ENCODE results near the gene GOLT1A.

The GOLT1A gene, protein sequence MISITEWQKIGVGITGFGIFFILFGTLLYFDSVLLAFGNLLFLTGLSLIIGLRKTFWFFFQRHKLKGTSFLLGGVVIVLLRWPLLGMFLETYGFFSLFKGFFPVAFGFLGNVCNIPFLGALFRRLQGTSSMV

DNA sequence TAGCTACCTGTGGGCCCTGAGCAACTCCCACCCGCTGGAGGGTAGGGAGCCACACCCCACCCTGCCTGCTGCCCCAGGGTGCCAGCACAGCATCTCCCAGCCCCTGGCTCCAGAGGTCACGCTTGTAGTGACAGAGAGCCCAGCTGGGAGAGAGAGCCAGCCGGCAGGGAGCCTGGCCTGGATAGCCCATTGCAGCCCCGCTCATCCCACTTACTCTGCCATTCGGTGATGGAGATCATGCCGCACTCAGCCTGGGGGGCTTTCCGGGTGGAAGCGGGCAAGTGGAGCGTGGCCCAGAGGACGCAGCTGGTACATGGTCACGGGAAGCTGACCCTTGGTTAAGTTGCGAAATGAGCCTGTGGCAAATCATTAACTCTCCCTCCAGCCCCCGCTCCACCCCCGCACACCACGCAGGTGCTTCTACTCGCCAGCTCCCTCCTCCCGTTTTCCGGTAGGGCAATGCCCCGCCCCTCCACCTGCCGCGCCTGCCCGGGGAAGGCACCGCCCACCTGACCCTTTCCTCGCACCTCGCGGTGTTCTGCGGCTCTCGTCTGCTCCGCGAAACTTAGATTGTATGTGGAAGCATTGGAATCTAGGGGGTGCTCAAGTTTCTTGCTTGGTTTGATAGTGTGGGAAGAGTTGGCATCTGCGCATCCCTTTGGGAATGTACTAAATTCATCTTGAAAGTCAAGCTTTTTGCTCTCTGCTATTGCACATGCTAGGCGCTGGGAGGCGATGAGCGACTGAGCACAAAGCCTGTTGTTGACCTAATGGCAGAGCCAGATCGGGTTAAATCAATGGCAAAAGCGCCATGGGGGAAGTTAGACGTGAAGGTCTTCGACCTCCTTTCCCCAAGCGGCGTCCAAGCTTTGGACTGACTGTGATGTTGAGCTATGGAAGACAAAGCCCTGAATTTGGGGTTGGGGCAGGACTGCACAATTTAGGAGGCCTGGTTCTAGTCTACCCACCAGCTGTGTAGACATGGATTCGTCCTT, at the start of gene GOLT1A:
Gene GOLT1A (minus strand): TSS at position 321 of the 995 bp plus-strand sequence. CDS start 82 bp downstream, at position 239.
- DNase-seq = peak; percentile 91 to 93

DNA sequence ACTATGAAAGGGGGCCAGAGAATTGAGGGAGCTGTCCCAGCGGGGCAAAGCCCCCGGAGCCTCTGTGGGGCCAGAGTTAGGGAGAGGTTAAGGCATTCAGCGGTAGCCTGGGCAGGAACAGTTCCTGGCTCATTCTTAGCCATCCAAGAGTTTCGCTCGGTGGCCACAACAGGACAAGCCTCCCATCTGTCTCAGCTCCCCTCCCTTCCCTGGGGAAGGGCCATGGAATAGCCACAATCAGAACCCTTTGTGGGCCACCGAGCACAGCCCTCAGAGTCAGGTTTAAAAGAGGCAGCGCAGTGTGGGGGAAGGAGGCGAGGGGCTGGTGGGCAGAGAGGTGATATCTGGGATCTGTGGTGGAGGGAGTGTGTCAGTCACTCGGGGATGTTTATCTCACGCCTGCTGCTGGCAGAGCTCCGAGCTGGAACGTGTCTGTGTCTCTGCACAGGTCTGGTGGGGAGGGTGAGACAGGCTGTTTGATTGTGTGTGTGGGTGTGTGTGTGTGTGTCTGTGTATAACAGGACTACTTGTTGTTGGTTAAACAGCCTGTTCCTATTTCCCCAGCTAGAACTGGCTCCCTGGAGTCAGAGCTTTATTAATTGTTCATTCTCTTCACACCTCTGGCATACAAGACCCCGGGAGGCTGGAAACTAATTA, 49.6 kb upstream of the GOLT1A start:
- DNase-seq = no peak

DNA sequence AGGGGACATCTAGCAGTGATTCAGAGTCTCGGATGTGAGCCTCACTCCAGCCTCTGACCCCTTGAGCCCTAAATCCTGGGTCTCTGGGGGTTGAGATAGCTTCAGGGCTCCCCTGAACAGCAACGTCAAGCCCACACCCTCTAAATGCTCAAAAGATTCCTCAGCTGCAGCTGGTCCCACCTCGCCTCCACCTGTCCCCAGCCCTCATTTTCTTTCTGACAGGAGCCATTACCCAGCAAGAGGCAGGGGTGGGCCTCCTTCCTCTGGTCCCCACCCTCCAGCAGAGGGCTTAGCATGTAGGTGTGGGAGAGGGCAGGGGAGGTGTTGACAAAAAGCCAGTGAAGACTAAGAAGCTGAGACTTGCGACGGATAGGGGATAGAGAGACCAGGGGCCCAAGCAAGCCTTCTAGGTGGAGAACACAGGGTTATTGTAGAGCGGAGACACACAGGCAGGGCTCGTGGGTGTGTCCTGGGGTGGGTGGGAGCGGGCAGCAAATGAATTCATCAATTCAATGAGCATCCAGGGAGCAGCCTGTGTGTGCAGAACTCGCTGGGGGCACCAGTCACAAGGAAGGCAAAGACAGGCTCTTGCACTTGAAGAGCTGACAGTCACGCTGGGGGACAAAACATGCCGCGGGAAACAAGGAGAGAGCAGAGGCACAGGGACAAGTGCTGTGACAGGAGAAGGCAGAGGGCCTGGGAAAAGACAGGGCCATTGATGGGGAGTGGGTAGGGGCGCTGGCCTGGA, 48.9 kb upstream of the GOLT1A start:
- no peak for DNase-seq

DNA sequence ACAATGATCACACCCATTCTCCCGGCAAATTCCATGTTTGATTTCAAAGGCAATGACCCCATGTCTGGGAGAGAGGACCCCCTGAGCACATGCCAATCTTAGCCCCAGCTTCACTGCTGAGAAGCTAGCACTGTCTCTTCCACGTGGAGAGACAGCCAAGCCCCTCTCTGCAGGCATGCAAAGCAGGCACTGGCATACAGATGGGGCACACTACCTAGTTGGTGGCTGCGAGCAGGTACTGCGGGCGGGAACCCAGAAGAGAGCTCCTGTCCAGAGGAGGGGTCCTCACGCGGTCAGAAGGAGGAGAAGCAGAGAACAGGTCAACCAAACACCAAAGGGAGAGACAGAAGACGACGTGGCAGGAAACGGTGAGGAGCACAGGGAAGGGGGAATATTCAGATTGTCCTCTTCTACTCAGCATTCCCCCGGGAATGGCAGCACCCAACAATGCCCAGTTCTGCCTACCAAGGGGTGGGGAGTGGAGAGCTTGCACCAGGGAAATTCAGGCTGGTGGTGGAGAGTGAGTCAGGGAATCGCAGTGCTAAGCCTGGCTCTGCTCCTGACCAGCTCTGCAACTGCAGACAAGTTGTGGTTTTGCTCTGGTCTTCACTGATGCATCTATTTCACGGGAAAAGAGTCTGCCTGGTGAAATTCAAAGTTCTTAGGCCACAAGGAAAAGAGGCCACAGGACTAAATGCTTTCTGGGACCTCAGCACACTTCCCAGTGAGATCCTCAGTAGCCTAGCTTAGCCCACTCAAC, 48.1 kb upstream of the GOLT1A start:
- no peak for DNase-seq

DNA sequence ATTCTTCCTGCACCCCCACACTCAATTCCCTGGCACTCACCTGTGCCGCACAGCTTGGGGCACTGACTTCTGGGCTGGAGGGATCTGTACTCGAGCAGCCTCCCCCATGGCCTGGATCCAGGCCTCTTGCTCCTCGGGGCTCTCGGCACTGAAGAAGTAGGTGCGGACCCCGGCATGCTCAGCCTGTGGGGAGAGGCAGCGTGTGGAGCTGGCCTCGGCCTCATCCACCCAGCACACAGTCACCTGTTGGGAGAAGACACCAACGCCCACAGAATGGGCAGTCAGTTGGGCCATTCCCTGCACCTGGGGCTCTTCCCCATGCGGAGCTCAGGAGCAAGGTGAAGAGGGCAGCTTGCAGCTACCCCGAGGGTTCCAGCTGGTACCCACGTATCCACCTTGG, 47.5 kb upstream of the GOLT1A start:
- no peak for DNase-seq

DNA sequence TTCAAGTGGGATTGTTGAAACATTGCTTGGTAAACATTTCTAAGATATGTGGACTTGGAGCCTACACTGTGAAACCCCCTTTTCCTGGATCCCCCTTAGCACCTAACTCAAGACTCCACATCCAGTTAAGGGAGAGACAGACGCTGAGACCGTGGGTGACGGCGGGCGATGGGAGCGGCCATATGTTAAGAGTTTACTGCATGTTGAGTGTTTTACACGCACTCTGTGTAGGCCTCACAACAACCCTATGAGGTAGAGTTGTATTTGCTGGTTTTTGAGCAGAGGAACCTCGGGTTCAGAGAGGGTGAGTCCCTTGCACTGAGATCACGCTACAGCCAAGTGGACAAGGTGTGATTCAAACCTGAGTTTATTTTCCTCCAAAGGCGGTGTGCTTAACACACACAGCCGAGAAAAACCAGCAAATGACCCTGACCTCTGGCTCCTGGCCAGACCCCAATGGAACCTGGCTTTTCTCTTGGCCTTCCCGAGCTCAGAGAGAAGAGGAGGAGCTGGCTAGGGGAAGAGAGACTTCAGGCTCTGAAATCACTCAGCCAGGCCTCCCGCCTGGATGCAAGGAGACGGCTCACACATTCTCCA, 46.9 kb upstream of the GOLT1A start:
- no peak for DNase-seq

DNA sequence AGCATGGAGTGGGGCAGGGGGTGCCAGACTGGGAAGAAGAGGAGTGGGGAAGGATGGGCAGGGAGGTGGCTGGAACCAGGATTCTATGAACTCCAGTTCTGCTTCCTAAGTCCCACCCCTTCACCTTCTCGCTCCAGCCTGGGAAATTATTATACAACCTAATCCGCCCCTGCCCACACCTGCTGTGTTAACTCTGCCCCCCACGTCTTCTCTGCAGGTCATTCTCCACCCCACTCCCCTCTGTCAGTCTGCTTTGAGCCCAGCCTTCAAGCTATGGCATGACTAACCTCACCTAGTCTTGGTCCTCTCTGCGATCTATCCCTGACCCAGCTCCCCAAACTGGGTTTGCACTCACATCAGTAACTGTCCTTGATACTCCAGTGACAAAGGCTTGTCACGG, 46.0 kb upstream of the GOLT1A start:
- no peak for DNase-seq

DNA sequence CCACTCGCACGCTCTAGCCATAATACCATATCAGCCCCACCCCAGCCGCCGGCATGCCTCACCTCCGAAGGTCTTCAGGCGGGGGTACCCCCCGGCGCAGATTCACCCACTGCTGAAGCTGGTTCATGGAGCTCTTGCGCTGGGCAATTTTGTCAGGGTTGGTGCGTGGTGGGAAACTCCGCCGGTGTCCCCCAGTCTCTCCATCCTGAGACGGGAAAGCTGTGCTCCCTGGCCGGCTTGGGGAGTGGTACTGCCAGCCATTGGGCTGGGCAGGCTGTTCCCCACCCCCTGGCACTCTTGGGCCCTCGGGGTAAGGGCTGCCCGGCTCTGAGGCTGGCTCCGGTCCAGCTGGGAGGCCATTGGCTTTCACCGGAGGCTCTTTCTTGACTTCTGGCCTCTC, 45.4 kb upstream of the GOLT1A start:
- no peak for DNase-seq

DNA sequence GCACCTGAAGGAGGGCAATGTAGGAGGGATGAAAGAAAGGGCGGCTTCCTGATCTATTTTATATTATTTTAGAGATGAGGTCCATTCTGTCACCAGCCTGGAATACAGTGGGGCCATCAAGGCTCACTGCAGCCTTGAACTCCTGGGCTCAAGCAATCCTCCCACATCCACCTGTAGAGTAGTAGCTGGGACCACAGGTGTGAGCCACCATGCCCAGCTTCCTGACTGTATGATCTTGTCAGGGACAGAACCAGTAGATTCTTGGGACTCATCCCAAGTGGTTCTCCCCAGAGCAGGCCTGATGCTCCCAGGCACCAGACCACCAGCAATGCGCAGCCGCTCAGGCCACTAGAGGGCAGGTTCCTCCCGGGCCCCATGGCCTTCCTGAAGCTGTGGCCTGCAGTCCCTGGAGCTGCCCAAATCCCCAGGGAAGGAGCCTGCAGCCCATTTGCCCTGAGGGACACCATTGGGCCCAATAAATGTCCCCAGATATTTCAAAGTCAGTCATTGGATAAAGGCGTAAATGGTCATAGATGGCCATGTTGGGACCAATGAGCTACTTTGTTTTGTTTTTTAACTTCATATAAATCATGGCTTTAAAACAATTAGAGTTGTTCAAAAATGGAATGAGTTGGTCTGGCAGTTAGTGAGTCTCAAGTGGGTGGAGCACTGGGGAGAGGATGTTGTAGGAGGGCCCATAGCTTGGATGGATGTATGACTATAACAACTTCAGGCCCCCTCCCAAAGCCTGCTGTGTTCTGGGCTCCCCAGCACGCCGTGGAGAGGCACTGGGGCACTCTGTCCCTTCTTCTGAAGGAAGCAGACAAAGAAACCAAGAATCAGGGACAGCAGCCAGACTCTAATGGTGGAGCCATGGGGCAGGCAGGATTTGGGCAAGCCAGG, 44.7 kb upstream of the GOLT1A start:
- peak; percentile 24 to 31 for DNase-seq

DNA sequence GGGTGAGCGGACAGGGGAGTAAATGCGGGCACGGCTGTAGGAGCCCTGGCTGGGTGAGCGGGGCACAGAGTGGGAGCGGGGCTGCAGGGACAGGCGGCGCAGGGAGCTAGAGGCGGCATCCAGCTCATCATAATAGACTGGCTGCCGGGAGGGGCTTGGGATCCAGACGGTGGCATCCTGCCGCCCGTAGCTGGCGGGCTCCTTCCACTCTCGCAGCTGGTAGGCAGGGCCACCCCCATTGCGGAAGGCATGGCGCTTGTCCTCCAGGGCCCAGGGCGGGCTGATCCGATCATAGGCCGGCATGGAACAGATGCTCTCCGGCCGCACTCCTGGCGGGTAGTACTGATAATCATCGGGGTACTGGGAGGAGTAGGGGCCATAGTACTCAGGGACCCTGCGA, 43.7 kb upstream of the GOLT1A start:
- DNase-seq = no peak

DNA sequence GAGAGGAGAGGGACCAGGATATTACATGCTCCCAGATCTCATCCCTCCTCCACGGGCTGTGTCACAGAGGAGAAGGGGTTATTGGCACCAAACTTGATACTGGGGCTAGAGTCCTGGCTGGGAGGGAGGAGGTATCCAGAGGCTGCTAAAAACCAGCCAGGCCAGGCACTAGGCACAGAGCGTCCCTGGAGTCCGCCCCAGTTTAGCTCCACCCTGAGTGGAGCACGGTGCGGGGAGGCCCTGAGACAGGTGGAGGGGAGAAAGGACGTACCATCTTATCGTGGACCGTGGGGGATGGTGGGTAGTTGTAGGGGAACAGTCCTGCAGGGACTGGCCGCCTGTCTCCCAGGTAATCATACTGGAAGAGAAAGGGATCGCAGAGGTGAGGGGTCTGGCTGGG, 42.7 kb upstream of the GOLT1A start:
- no peak for DNase-seq

DNA sequence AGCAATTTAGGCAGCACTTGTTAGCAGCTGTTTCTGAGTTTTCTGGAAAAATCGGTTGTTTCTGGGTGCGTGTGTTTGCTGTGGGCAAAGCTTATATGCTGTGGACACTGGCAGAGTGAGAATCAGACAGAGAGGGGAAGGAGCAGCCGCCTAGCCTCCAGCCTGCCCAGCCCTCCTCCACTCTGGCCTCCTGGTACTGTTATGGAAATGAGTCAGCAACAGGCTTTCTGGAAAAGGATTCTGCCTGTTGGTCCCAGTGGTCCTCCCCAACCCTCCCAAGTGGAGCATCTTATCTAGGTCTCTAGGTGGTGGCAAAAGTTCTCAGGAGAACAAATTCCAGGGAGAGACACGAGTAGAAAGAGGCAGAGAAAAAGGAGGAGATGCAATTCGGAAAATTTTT, 42.2 kb upstream of the GOLT1A start:
- no peak for DNase-seq

DNA sequence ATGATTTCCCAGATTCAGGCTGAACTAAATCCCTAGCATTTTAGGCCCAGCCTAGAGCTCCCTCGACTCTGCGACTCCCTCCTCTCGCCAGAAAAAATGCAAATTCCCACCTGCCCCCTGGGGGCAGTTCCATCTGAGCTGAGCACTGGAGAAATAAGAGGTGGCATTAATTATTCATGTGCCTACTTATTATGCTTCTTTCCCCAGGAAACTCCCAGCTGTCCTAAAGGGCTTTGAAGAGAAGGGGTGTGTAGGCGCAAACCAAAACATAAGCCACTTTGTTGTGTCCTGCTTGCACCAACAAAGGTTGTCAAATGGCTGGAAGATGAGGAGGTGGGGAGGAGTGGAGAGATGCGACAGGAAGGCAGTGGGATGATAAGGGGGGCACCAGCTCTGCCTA, 41.4 kb upstream of the GOLT1A start:
- DNase-seq = peak; percentile 73 to 78

DNA sequence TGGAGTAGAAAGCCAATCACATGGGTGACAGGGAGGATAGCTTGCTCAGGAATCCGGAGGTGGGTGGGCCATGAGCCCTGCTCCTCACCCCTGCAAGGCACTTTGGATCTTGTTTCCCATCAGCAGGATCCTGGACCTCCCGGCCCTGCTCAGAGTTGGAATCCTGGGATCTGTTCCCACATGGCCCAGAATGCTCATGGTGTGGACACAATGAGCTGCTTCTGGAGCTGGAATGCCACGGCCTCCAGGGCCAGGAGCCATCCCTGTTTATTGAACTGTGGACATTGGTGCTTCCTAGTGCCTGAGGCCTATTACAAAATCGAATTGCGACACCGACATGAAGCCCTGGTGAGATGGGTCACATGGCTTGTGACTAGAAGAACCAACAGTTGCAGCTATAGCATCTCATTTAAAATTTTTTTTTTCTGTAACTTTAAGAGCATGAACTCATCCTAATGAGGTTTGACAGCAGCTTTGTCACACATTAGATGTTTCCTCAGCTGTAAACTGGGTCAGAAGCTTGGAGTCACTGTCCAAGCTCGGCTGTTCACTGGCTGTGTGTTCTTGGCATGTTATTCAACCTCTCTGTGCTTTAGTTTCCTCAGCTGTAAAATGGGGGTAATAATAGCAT, 40.4 kb upstream of the GOLT1A start:
- DNase-seq = no peak

DNA sequence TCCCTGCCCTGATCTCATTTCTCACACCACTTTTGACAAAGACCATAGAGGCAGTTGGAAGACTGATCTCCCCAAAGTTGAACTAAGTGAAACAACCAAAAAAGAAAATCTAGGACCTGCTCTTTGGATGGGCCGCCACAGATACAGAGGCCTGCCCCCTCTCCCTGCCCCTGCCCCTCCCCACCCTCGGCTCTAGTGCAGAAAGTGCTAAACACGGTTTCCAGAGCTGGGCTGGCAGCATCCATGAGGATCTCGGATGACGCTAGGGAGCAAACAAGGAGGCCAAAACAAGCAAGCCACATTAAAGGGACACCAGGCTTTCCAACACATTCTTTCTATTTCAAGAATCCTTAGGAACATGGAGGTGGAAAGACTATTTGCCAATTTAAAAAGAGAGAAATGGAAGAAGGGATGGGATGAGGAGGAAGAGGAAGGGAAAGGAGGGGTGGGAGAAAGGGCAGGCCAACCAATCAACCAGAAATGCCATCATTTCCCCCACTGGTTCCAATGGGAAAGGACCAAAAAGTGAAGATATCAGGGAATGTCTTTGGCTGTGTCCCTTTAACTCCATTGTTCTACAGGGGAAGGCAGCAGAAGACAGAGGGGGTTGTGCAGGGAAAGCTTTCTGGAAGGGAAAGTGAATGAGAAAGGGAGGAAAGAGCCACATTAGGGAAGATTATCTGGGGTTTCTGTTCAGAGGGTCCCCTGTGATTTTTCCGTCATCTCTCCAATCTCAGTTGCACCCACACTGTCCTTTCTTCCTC, 38.3 kb upstream of the GOLT1A start:
- DNase-seq = no peak

DNA sequence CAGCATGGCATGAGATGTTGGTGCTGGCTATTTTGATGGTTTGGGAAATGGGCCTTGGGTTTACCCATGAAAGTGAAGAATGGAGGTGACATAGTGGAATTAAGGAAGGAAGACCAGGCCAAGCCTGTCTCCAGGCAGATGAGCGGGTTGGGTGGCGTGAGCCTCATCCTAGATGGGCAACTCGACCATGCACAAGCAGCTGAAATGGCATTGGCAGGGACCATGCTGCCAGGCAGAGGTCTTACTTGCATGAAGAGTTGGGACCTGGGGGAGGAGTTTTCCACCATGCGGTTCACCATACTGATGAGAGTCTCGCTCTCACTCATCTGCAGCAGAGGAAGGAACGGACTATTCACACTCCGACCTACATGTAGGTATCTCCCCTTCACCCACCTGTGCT, 37.5 kb upstream of the GOLT1A start:
- DNase-seq = no peak

DNA sequence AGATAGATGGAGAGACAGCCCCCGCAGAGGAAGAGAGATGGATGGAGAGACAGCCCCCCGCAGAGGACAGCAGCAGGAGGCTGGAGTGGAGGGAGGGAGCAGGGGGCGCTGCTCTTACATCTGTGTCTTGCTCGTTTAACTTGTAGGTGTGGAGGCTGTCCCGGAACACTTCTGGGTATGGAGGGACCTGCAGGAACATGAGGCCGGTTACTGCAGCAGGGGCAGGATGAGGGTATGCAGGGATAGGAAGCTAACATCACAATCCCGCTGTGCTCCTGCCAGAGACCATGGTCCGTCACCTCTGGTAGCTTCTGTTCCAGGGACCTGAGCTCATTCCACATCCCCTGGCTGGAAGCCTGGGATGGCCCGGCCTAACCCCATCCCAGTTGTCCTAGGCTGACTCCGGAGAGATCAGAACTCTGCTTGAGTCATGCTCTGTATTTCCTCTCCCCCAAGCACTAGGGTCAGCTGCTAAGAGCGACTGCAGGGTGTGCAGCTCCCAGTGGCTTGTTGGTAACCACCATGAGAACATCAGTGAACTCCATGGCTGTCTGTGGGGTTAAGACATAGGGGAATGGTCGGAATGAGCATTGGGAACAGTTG, 36.7 kb upstream of the GOLT1A start:
- DNase-seq = no peak

DNA sequence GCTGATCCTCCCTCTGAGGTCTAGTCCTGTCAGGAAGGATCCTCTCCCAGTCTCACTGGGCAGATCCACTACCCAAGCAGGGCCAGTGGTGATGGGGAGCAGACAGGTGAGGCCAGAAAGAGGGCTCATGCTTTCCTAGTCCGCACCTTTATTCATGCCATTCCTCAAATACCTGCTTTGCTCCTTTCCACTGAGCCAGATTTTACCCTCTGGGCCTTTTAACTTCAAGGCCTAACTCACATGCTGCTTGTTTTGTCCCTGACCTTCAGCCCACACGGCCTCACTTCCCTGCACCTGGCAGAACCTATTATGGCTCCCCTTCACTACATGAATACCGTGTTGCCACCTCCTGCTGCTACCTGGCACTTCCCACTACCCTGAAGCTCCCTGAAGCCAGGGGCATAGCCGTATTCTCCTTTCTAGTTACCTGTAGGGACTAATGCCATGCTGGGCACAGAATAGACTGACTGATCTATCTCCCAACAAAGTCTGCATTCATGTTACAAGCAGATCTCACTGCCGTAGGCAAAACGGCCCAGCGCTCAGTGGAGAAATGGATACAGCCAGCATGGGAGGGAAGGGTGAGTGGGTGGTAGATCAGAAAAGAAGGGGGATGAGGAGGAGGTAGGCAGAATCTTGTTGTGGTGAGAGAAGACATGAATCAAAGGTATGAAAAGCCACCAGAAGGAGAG, 36.1 kb upstream of the GOLT1A start:
- no peak for DNase-seq
